ENCODE data around the gene SLC33A1.

SLC33A1 gene

DNA sequence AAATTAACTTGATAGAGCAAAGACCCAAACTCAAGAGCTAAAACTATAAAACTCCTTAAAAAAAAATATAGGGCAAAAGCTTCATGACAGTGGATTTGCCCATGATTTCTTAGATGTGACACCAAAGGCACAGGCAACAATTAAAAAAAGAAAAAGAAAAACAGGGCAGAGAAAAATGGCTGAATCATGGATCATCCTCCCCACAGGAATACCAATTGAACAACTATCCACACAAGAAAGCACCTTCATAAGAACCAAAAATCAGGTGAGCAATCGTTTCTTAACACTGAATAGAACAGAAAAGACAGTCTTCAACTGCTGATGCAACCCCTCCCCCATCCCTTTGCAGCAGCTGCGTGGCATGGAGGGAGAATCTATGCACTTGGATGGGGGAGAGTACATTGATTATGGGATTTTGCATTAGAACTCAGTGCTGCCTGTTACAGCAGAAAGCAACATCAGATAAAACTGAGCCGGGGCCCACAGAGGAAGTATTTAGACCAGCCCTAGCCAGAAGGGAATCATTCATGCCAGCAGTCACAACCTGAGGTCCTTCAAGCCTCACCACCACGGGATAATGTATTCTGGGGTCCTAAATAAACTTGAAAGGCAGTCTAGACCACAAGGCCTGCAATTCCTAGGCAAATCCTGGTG is 63.8 kb downstream of the SLC33A1 start:
- DNase-seq, result no peak

DNA sequence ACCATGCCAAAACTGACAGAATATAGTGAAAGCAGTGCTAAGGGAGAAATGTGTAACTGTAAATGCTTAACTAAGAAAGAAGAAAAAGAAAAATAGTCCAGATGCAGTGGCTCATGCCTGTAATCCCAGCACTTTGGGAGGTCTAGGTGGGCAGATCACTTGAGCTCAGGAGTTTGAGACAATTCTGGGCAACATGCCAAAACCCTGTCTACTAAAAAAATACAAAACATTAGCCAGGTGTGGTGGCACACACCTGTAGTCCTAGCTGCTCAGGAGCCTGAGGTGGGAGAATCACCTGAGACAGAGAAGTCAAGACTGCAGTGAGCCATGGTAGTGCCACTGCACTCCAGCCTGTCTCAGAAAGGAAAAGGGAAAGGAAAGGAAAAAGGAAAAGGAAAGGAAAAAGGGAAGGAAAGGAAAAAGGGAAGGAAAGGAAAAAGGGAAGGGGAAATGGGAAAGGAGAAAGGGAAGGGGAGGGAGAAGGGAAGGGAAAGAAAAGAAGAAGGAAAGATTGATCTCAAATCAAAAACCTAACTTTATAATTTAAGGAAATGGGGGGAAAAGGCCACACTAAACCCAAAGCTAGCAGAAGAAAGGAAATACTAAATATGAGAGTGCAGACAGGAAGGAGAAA is 68.4 kb downstream of the SLC33A1 start:
- no peak for DNase-seq

- DNase-seq, result no peak
Observed at GRCh38 chr3:155782390-155782953, 71.8 kb downstream of the SLC33A1 start.

GRCh38 chr3:155780291-155780690 is 73.9 kb downstream of the SLC33A1 start:
- DNase-seq, result no peak

- DNase-seq, result no peak
Observed at GRCh38 chr3:155778462-155778861, 75.8 kb downstream of the SLC33A1 start.

GRCh38 chr3:155772801-155773200 is 81.4 kb downstream of the SLC33A1 start:
- DNase-seq, result no peak

- peak; percentile 9 for DNase-seq
Observed at GRCh38 chr3:155771126-155771525, 83.1 kb downstream of the SLC33A1 start.
